H1 (cell line): Measurements from ENCODE around the gene C3AR1.

Experiments used
- BRCA1 ChIP-seq: IDR thresholded peaks from 2 replicates; pipeline ENCODE4 v1.6.1; 2012; ENCODE audit warnings: low read depth, low read length, improper control_type of control experiment
- CTCF ChIP-seq, 3 experiments: IDR thresholded peaks; 1 replicate in 2 of 3; 2 replicates in 1 of 3; pipeline versions ENCODE4 v1.5.1 to v1.6.1; 2011; ENCODE audit warnings: low read length in 3 of 3, mild to moderate bottlenecking in 3 of 3, inconsistent platforms in 2 of 3, low read depth in 1 of 3, moderate library complexity in 1 of 3; ENCODE audit not compliant: insufficient read depth in 1 of 3; ENCODE audit errors: control extremely low read depth in 1 of 3
- EGR1 ChIP-seq: IDR thresholded peaks from 2 replicates; pipeline ENCODE4 v1.6.1; 2011; ENCODE audit warnings: low read depth, low read length, borderline replicate concordance
- EP300 ChIP-seq, 2 experiments: IDR thresholded peaks; 1 replicate in 1 of 2; 2 replicates in 1 of 2; pipeline ENCODE4 v1.6.1; 2011 to 2012; ENCODE audit warnings: low read depth in 2 of 2, low read length in 2 of 2, mild to moderate bottlenecking in 2 of 2, borderline replicate concordance in 1 of 2, inconsistent platforms in 1 of 2, moderate library complexity in 1 of 2
- GTF2F1 ChIP-seq: IDR thresholded peaks from 2 replicates; pipeline ENCODE4 v1.6.1; 2012; ENCODE audit warnings: low read depth, low read length, improper control_type of control experiment, borderline replicate concordance
- MAX ChIP-seq: IDR thresholded peaks from 2 replicates; pipeline ENCODE4 v1.6.1; 2012; ENCODE audit warnings: inconsistent platforms
- NRF1 ChIP-seq: IDR thresholded peaks from 2 replicates; pipeline ENCODE4 v1.6.1; 2011; ENCODE audit warnings: mild to moderate bottlenecking, low read depth, low read length, improper control_type of control experiment
- POLR2AphosphoS5 ChIP-seq: IDR thresholded peaks from 2 replicates; pipeline ENCODE4 v1.6.1; 2011; ENCODE audit warnings: low read depth, low read length
- SIN3A ChIP-seq, 2 experiments: IDR thresholded peaks in 1 of 2; conservative IDR thresholded peaks in 1 of 2; 2 replicates each; pipeline ENCODE4 v1.6.1; 2011 to 2012; ENCODE audit warnings: low read length in 2 of 2, improper control_type of control experiment in 1 of 2, low read depth in 1 of 2, mild to moderate bottlenecking in 1 of 2
- TEAD4 ChIP-seq: IDR thresholded peaks from 2 replicates; pipeline ENCODE4 v1.6.1; 2012; ENCODE audit warnings: low read depth, low read length, inconsistent platforms, mixed read lengths
- USF2 ChIP-seq: IDR thresholded peaks from 2 replicates; pipeline ENCODE4 v1.6.1; 2011; ENCODE audit warnings: low read length, improper control_type of control experiment

- TF ChIP-seq GTF2F1 (no peak), CTCF (IDR thresholded peaks at IDR 0.05; ENCODE audit: control extremely low read depth in 1 of 3, insufficient read depth in 1 of 3, low read depth in 1 of 3, low read length in 3 of 3) (no peak), EGR1 (no peak), POLR2AphosphoS5 (no peak), BRCA1 (no peak), USF2 (no peak), NRF1 (no peak), MAX (no peak; the same call in 1 of the 2 replicates), EP300 (IDR thresholded peaks at IDR 0.05; ENCODE audit: borderline replicate concordance in 1 of 2, low read depth in 2 of 2, low read length in 2 of 2) (no peak), TEAD4 (no peak), SIN3A (conservative IDR thresholded peaks at IDR 0.05 in 1 of 2, IDR thresholded peaks at IDR 0.05 in 1 of 2; ENCODE audit: low read depth in 1 of 2, low read length in 2 of 2) (peak in 1 of 2 experiments; percentile 72; a peak in 1 of 4 replicates)
These were observed 32.8 kb downstream of the C3AR1 start for GRCh38 chr12:8033153-8034044.
